Left cardiac atrium (tissue), 4 donors: ENCODE results near the gene CMIP. TPM values are rescaled to one million over a fixed set of nuclear protein-coding genes. Genes with fewer than 3 reads are reported as not detected.

ENCODE experiments used
- ATAC-seq, 2 donors: fragments of 200-7000 bp; cut with Tn5 transposase; one replicate each; pipeline ENCODE4 v1.9.1; 2020; ENCODE audit warnings: mild to moderate bottlenecking in 2 of 2, moderate library complexity in 2 of 2
- DNase-seq: peaks from one replicate; pipeline ENCODE4 v3.0.0-alpha.2; 2020
- intact Hi-C, 2 donors: fragments of 100-400 bp; cut with DNase I; formaldehyde crosslinking; loops; one replicate each; pipeline versions ENCODE4 v1.14.1 to v1.15.1; 2022 to 2023
- total RNA-seq, 2 donors: library from RNA; stranded (reverse); fragmentation: NEBNext Ultra II Directional; extraction: Animal tissue kit (Norgen Biotek cat#: 25700); gene quantifications; one replicate each; pipeline ENCODE4 v1.2.1, GENCODE V29; 2021
- donor health status: DM: no; HTN: yes; CAD: no.
- donor health status: DM: no; HTN: yes; CAD: no; lungs with severe emphysema.
- donor health status: DM: yes; HTN: yes; CAD: no.
- donor health status: Dilated cardiomyopathy.

CMIP gene
- total RNA-seq, 2 donors from 2014 or later = 18.1 to 34.9 TPM

DNA sequence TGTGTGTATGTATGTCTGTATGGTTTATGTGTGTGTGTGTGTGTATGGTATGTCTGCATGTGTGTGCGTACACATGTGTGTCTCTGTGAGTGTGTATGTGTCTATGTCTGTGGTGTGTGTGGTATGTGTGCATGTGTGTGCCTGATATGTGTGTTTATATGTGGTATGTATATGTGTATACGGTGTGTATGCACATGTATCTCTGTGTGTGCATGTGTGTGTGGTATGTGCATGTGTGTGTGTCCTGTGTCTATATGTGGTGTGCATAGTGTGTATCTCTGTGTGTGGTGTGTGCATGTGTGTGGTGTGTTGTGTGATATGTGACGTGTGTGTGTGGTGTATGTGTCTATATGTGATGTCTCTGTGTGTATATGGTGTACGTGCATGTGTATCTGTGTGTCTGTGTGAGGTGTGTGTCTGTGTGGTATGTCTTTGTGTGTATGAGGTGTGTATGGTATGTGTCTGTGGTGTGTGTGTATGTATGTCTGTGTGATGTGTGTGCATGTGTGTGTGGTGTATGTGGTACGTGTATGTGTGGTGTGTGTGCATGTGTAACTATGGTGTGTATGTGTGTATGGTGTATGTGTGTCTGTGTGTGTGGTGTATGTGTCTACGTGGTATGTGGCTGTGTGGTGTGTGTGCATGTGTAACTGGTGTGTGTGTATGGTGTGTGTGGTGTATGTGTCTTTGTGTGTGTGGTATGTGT lies 170.2 kb downstream of the CMIP start:
- DNase-seq (no peak), ATAC-seq (no peak)
- intact Hi-C loops = no loop called here

DNA sequence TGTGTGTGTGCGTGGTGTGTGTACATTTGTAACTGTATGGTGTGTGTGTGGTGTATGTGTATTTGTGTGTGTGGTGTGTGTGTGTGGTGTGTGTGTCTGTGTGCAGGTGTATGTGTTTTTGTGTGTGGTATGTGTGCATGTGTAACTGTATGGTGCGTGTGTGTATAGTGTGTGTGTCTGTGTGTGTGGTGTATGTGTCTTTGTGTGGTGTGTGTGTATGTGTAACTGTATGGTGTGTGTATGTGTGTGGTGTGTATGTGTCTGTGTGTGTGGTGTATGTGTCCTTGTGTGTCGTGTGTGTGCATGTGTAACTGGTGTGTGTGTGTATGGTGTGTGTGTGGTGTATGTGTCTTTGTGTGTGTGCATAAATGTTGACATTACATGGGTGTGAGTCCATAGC lies 170.8 kb downstream of the CMIP start:
- intact Hi-C loops = no loop called here
- ATAC-seq = no peak

GRCh38 chr16:81615833-81616232 lies 171.2 kb downstream of the CMIP start:
- DNase-seq (no peak), ATAC-seq (no peak)
- intact Hi-C loops = no loop called here

More for the DNA sequence above, 170.8 kb downstream of the CMIP start:
- DNase-seq = no peak

DNA sequence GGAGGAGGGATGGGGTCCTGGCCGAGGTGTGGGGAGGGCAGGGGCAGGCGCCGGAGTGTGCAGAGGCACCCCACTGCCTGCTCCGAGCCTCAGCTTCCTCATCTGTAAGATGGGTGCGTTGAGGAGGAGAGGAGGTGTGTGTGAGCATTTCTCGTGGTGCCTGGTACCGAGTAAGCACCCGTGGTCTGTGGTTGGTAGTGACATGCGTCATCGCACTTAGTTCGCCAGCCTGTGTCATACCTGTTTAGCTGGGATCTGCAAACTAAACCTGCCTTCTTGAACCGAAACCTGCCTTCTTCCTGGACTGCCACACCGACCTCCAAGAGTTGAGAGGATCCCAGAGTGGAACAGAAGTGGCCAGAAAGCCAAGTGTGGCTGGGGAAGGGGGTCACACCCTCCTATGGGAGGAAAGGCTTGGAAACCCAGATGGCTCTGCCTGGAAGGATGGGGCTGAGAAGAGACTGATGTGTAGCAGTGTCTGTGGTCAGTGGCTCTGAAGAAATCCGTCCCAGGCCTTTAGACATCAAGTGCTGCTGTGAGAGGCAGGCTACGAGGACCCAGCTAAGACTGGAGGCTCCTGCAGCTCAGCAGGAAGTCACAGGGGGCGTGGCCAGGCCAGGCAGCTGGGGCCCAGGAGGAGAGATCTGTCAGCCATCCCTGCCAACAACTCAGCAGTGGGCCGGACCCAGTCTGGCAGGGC lies 171.9 kb downstream of the CMIP start:
- intact Hi-C loops = no loop called here
- ATAC-seq = peak; percentile 65 to 75

DNA sequence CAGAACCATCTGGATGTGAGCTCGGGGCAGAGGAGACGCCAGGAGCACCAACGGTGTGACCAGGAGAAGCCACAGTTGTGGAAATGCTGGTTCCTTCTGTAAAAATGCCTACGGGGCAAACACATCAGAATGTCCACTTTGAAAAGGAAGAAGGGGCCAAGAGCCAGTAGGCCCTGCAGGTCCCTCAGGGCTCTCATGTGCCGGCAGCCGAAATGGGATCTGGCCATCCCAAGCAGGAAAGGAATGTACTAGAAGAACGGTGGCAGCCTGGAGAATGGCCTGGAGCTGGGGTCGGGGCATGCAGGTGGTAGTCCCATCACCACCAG lies 172.4 kb downstream of the CMIP start:
- intact Hi-C loops = no loop called here
- ATAC-seq = no peak
- no peak for DNase-seq

More for the DNA sequence above, 171.9 kb downstream of the CMIP start:
- DNase-seq = peak; percentile 85

DNA sequence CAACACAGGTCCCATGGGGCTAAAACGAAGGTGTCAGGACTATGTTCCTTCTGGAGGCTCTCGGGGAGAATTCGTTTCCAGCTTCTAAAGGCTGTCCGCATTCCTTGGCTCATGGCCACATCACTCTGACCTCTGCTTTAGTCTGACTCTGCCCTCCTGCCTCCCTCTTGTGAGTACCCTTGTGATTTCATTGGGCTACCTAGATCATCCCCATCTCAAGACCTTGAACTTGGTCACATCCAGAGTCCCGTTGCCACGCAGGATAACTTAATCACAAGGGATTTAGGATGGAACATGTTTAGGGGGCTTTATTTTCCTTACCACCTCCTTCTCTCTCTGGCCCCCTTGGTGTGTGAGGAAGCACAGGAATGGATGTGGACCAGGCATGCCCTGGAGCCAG lies 173.6 kb downstream of the CMIP start:
- DNase-seq = no peak
- intact Hi-C loops = no loop called here
- no peak for ATAC-seq

DNA sequence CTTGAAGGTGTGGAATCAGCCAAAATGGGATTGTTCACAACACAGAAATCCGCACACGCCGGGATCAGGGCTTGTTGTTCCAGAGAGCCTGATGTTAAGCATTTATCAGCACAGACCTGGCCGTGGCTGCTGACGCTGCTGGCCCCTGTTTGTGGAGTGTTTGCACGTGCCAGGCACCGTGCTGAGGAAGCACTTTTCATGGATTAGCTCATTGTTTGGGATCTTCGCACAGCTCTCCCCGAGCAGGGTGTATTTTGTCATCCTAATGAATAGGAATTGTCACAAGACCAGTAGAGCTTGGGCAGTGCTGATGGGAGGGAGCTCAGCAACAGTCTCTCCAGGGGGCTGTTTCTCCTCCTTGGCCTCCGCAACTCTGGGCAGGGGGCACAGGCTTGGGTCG lies 174.1 kb downstream of the CMIP start:
- DNase-seq (no peak), ATAC-seq (no peak)
- intact Hi-C loops = no loop called here

DNA sequence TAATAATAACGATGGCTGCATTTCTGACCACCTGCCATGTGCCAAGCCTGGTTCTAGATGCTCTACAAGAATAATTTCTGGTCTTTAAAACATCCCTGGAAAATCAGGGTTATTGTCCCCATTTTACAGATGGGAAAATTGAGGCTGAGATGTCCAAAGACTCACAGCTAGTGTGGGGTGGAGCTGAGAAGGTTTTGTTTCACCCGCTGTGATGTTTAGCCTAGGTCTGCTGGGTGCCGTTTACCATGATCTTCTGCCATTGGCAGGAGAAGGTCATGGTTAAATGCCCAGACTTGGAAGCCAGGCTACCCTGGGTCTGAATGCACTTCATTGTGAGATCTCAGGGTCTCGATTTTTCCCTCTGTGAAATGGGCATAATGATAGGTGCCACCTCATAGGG lies 175.4 kb downstream of the CMIP start:
- DNase-seq (no peak), ATAC-seq (no peak)
- intact Hi-C loops = loop anchor here (5.0 to 10.0 kb wide), 2 partner anchors 75 to 102 kb away; no protein-coding TSS in a partner anchor

DNA sequence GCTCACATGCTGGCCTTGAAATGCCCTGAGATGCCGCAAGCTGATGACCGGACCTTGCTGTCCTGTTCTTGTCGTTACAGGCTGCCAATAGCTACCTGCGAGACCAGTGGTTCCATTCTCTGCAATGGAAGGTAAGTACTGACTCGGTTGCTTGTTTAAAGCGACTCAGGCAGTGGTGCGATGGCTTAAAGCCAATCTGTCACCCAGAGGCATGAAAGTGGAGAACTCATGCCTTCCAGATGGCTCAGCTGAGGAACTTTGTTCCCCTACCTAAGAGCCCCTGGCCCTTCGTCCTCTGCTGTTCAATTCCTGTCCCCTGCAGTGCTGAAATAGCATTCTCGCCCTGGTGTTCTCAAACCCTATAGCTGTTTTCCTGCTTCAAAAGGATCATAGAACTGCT lies 176.2 kb downstream of the CMIP start:
- DNase-seq (no peak), ATAC-seq (no peak)
- intact Hi-C loops = loop anchor here (5.0 to 10.0 kb wide), 2 partner anchors 74 to 102 kb away; no protein-coding TSS in a partner anchor

- no peak for DNase-seq
- intact Hi-C loops = loop anchor here (5.0 to 10.0 kb wide), 2 partner anchors 73 to 101 kb away; no protein-coding TSS in a partner anchor
- no peak for ATAC-seq
Measured at GRCh38 chr16:81621496-81621895, 176.9 kb downstream of the CMIP start.

GRCh38 chr16:81623365-81624102 lies 178.9 kb downstream of the CMIP start:
- no peak for DNase-seq
- no peak for ATAC-seq
- intact Hi-C loops = loop anchor here (5.0 to 10.0 kb wide), 2 partner anchors 71 to 99 kb away; no protein-coding TSS in a partner anchor

- ATAC-seq (no peak), DNase-seq (no peak)
- intact Hi-C loops = loop anchor here (5.0 to 10.0 kb wide), 2 partner anchors 70 to 98 kb away; no protein-coding TSS in a partner anchor
Measured at GRCh38 chr16:81624403-81624759, 179.8 kb downstream of the CMIP start.

GRCh38 chr16:81624760-81625543 lies 180.3 kb downstream of the CMIP start:
- no peak for DNase-seq
- ATAC-seq = no peak
- intact Hi-C loops = loop anchor here (5.0 to 10.0 kb wide), 2 partner anchors 70 to 97 kb away; no protein-coding TSS in a partner anchor

- intact Hi-C loops = loop anchor here in 1 of 2 donors (10.0 kb wide), 1 partner anchor 69 kb away; no protein-coding TSS in a partner anchor
- DNase-seq (peak; percentile 69), ATAC-seq (peak; percentile 82 to 92)
Measured at GRCh38 chr16:81625544-81626153, 181.0 kb downstream of the CMIP start.

DNA sequence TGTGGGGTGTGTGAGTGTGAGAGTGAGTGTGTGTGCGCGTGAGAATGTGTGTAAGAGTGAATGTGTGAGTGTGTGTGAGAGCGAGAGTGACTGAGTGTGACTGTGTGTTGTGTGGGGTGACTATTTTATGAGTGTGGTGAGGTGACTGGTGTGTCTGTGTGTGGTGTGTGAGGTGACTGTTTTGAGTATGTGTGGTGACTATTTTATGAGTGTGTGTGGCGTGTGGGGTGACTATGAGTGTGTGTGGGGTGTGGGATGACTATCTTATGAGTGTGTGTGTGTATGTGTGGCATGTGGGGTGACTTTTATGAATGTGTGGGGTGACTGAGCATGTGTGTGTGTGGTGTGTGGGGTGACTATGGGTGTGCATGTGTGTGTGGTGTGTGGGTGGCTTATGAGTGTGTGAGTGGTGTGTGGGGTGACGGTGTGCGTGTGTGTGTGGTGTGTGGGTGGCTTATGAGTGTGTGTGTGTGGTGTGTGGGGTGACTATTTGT lies 181.6 kb downstream of the CMIP start:
- no peak for ATAC-seq
- no peak for DNase-seq
- intact Hi-C loops = loop anchor here in 1 of 2 donors (10.0 kb wide), 1 partner anchor 69 kb away; no protein-coding TSS in a partner anchor

DNA sequence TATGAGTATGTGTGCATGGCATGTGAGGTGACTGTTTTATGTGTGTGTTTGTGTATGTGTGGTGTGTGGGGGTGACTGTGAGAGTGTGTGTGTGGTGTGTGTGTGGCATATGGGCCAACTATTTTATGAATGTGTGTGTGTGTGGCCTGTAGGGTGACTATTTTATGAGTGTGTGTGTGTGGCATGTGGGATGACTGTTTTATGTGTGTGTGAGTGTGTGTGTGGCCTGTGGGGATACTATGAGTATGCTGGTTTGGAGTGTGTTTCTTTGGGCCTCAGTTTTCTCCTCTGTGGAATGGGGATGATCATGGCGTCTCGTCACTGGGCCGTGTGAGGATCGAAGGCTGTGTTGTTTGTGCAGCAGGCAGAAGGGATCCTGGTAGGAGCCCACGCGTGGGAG lies 182.4 kb downstream of the CMIP start:
- DNase-seq (no peak), ATAC-seq (no peak)
- intact Hi-C loops = loop anchor here in 1 of 2 donors (10.0 kb wide), 1 partner anchor 68 kb away; no protein-coding TSS in a partner anchor

- DNase-seq (no peak), ATAC-seq (no peak)
- intact Hi-C loops = loop anchor here in 1 of 2 donors (10.0 kb wide), 1 partner anchor 67 kb away; no protein-coding TSS in a partner anchor
Measured at GRCh38 chr16:81627729-81628244, 183.2 kb downstream of the CMIP start.
